ENCODE measurements around the gene HMCN2.

DNA sequence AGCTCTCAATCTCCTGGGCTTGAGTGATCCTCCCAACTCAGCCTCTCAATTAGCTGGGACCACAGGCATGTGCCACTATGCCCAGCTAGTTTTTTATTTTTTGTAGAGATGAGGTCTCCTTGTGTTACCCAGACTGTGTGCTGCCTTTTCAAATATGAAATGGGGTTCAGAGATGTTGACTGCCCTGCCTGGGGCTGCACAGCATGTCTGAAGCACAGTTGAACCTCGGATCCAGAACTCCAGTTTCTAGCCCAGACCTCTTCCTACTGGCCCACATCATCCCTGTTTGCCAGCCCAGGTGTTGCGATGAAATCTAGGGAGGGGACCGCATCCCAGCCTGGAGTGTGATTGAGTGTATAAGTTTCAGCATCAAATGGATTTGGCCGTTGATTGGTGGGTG, 69.4 kb downstream of the HMCN2 start:
- TF ChIP-seq, protein P1, sequence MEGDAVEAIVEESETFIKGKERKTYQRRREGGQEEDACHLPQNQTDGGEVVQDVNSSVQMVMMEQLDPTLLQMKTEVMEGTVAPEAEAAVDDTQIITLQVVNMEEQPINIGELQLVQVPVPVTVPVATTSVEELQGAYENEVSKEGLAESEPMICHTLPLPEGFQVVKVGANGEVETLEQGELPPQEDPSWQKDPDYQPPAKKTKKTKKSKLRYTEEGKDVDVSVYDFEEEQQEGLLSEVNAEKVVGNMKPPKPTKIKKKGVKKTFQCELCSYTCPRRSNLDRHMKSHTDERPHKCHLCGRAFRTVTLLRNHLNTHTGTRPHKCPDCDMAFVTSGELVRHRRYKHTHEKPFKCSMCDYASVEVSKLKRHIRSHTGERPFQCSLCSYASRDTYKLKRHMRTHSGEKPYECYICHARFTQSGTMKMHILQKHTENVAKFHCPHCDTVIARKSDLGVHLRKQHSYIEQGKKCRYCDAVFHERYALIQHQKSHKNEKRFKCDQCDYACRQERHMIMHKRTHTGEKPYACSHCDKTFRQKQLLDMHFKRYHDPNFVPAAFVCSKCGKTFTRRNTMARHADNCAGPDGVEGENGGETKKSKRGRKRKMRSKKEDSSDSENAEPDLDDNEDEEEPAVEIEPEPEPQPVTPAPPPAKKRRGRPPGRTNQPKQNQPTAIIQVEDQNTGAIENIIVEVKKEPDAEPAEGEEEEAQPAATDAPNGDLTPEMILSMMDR (IDR thresholded peaks at IDR 0.05), result no peak
- TF ChIP-seq ZFX (IDR thresholded peaks at IDR 0.05; ENCODE audit: borderline replicate concordance), result no peak

Data from 22Rv1 (cell line).